Neuronal stem cell (in vitro differentiated cells): Measurements from ENCODE around the gene CLIC5.

Experiments
- DNase-seq: peaks from one replicate; pipeline ENCODE4 v3.0.0-alpha.2; 2013; ENCODE audit warnings: low spot score
- H2AFZ ChIP-seq: one replicate; pipeline ENCODE4 v1.6.1; 2013; ENCODE audit warnings: mild to moderate bottlenecking, low read length, inconsistent platforms
- H2AK5ac ChIP-seq: 2 replicates; pipeline ENCODE4 v1.6.1; 2013; ENCODE audit warnings: low read depth, mild to moderate bottlenecking, inconsistent platforms, low read length, moderate library complexity, mixed read lengths
- H2BK120ac ChIP-seq: 2 replicates; pipeline ENCODE4 v1.6.1; 2013; ENCODE audit warnings: low read depth, mild to moderate bottlenecking, inconsistent platforms, low read length, moderate library complexity, mixed read lengths
- H2BK12ac ChIP-seq: one replicate; pipeline ENCODE4 v1.6.1; 2013; ENCODE audit warnings: low read length, inconsistent platforms
- H2BK15ac ChIP-seq: 2 replicates; pipeline ENCODE4 v1.6.1; 2013; ENCODE audit warnings: mild to moderate bottlenecking, low read length, inconsistent platforms, mixed read lengths
- H2BK5ac ChIP-seq: one replicate; pipeline ENCODE4 v1.6.1; 2013; ENCODE audit warnings: inconsistent platforms, mild to moderate bottlenecking, low read length, moderate library complexity
- H3K14ac ChIP-seq: one replicate; pipeline ENCODE4 v1.6.1; 2013; ENCODE audit warnings: low read length, inconsistent platforms
- H3K18ac ChIP-seq: 2 replicates; pipeline ENCODE4 v1.6.1; 2013; ENCODE audit warnings: low read length, inconsistent platforms
- H3K23ac ChIP-seq: 2 replicates; pipeline ENCODE4 v1.6.1; 2013; ENCODE audit warnings: low read depth, mild to moderate bottlenecking, mixed read lengths, low read length, inconsistent platforms; ENCODE audit not compliant: poor library complexity
- H3K27ac ChIP-seq: replicated peaks from 3 replicates; pipeline ENCODE4 v1.5.1; 2013; ENCODE audit warnings: low read length, inconsistent platforms
- H3K27me3 ChIP-seq, 3 experiments: 2 replicates each; pipeline ENCODE4 v1.6.1; 2013; ENCODE audit warnings: low read length in 3 of 3, mild to moderate bottlenecking in 2 of 3, inconsistent platforms in 1 of 3, low read depth in 1 of 3, mixed read lengths in 1 of 3, moderate library complexity in 1 of 3; ENCODE audit not compliant: control insufficient read depth in 3 of 3, insufficient read depth in 3 of 3
- H3K36me3 ChIP-seq, 2 donors: replicated peaks in 1 of 2; 2 replicates each; pipeline ENCODE4 v1.6.1; 2013; ENCODE audit warnings: low read length in 2 of 2; ENCODE audit not compliant: control insufficient read depth in 2 of 2, insufficient read depth in 2 of 2
- H3K4ac ChIP-seq: 2 replicates; pipeline ENCODE4 v1.6.1; 2013; ENCODE audit warnings: inconsistent platforms, mild to moderate bottlenecking, low read length, moderate library complexity
- H3K4me1 ChIP-seq, 2 donors: 1 replicate in 1 of 2; 2 replicates in 1 of 2; pipeline ENCODE4 v1.6.1; 2013; ENCODE audit warnings: low read length in 2 of 2, low read depth in 1 of 2; ENCODE audit not compliant: control insufficient read depth in 2 of 2, insufficient read depth in 1 of 2
- H3K4me2 ChIP-seq: one replicate; pipeline ENCODE4 v1.6.1; 2013; ENCODE audit warnings: mild to moderate bottlenecking, low read length, inconsistent platforms; ENCODE audit not compliant: insufficient read depth, poor library complexity, severe bottlenecking
- H3K4me3 ChIP-seq, 2 donors: 2 replicates each; pipeline ENCODE4 v1.5.1; 2013; ENCODE audit warnings: low read length in 2 of 2, mild to moderate bottlenecking in 2 of 2, inconsistent platforms in 1 of 2, moderate library complexity in 1 of 2
- H3K79me1 ChIP-seq: one replicate; pipeline ENCODE4 v1.6.1; 2013; ENCODE audit warnings: low read depth, mild to moderate bottlenecking, inconsistent platforms, low read length, moderate library complexity
- H3K9ac ChIP-seq: one replicate; pipeline ENCODE4 v1.6.1; 2013; ENCODE audit warnings: mild to moderate bottlenecking, low read depth, low read length, inconsistent platforms; ENCODE audit not compliant: poor library complexity
- H3K9me3 ChIP-seq, 2 donors: replicated peaks in 1 of 2; 2 replicates each; pipeline versions ENCODE3 to v1.6.1; 2013; ENCODE audit warnings: low read length in 2 of 2, mild to moderate bottlenecking in 2 of 2, inconsistent platforms in 1 of 2, low read depth in 1 of 2, mixed read lengths in 1 of 2, moderate library complexity in 1 of 2; ENCODE audit not compliant: control insufficient read depth in 2 of 2, insufficient read depth in 1 of 2
- H4K8ac ChIP-seq: one replicate; pipeline ENCODE4 v1.6.1; 2013; ENCODE audit warnings: low read depth, mild to moderate bottlenecking, inconsistent platforms, low read length, moderate library complexity
- H4K91ac ChIP-seq: one replicate; pipeline ENCODE4 v1.6.1; 2013; ENCODE audit warnings: low read length, low read depth, mild to moderate bottlenecking, inconsistent platforms; ENCODE audit not compliant: poor library complexity
- WGBS, 2 donors: extraction: QIAGEN DNeasy Blood & Tissue Kit; methylation state at CpG; one replicate each; pipeline ENCODE4 v1.1.7; 2013; ENCODE audit warnings: missing lambda C conversion rate in 2 of 2, mixed read lengths in 1 of 2; ENCODE audit not compliant: insufficient read length in 2 of 2, insufficient replicate concordance in 1 of 2; ENCODE audit errors: extremely low coverage in 2 of 2; 5-methylcytosine and 5-hydroxymethylcytosine counted together

CLIC5 gene

GRCh38 chr6:46054516-46054915 is 38.9 kb upstream of the CLIC5 start:
- Histone ChIP-seq H2AFZ (no peak overlapping the region), H2BK15ac (no peak overlapping the region), H3K4ac (no peak overlapping the region), H3K4me2 (no peak overlapping the region), H2BK5ac (no peak overlapping the region), H3K36me3 (no peaks in the 10 kb centered on the region), H2AK5ac (no peak overlapping the region), H3K18ac (no peak overlapping the region), H2BK12ac (no peak overlapping the region), H3K14ac (no peak overlapping the region), H3K4me3 (no peak overlapping the region), H3K27me3 (no peaks in the 10 kb centered on the region), H4K8ac (no peak overlapping the region), H3K79me1 (no peaks in the 10 kb centered on the region), H3K27ac (no peak overlapping the region), H3K9ac (no peak overlapping the region), H3K9me3 (peaks cover 0 to 3% of the 10 kb centered on the region in 2 donors), H3K4me1 (no peaks in the 10 kb centered on the region), H4K91ac (no peak overlapping the region), H2BK120ac (no peak overlapping the region), H3K23ac (no peak overlapping the region)
- WGBS, 2 donors = no CpG with 5 or more reads among the region's 5 CpGs
- no peak for DNase-seq

- DNase-seq = no peak
- H4K8ac ChIP-seq = no peak overlapping the region
- no peak overlapping the region for H2BK5ac ChIP-seq
- no peak overlapping the region for H3K4me3 ChIP-seq
- H2AK5ac ChIP-seq = no peak overlapping the region
- no peaks in the 10 kb centered on the region for H3K79me1 ChIP-seq
- H3K27me3 ChIP-seq = no peaks in the 10 kb centered on the region
- H3K27ac ChIP-seq = no peak overlapping the region
- no peak overlapping the region for H3K9ac ChIP-seq
- no peak overlapping the region for H4K91ac ChIP-seq
- no peak overlapping the region for H3K23ac ChIP-seq
- H2BK12ac ChIP-seq = no peak overlapping the region
- no peaks in the 10 kb centered on the region for H3K36me3 ChIP-seq
- no peak overlapping the region for H3K4ac ChIP-seq
- H3K14ac ChIP-seq = no peak overlapping the region
- peaks cover 0 to 3% of the 10 kb centered on the region in 2 donors for H3K4me1 ChIP-seq
- no peak overlapping the region for H3K18ac ChIP-seq
- H2BK120ac ChIP-seq = no peak overlapping the region
- no CpG with 5 or more reads among the region's 9 CpGs for WGBS, 2 donors
- H3K9me3 ChIP-seq = peaks cover 0 to 3% of the 10 kb centered on the region in 2 donors
- H3K4me2 ChIP-seq = no peak overlapping the region
- H2AFZ ChIP-seq = no peak overlapping the region
- no peak overlapping the region for H2BK15ac ChIP-seq
These were observed 37.6 kb upstream of the CLIC5 start for GRCh38 chr6:46053039-46053933.

GRCh38 chr6:46052479-46052878 is 36.8 kb upstream of the CLIC5 start:
- Histone ChIP-seq H2BK120ac (no peak overlapping the region), H3K4ac (no peak overlapping the region), H2BK12ac (no peak overlapping the region), H3K27me3 (no peaks in the 10 kb centered on the region), H3K27ac (no peak overlapping the region), H3K9ac (no peak overlapping the region), H2BK15ac (no peak overlapping the region), H3K23ac (no peak overlapping the region), H3K18ac (no peak overlapping the region), H2AK5ac (no peak overlapping the region), H4K8ac (no peak overlapping the region), H2AFZ (no peak overlapping the region), H3K36me3 (no peaks in the 10 kb centered on the region), H3K9me3 (no peaks in the 10 kb centered on the region), H3K4me3 (no peak overlapping the region), H3K4me1 (peaks cover 0 to 3% of the 10 kb centered on the region in 2 donors), H3K14ac (no peak overlapping the region), H3K4me2 (no peak overlapping the region), H3K79me1 (no peaks in the 10 kb centered on the region), H2BK5ac (no peak overlapping the region), H4K91ac (no peak overlapping the region)
- no peak for DNase-seq
- no CpG with 5 or more reads among the region's 1 CpG for WGBS, 2 donors

GRCh38 chr6:46051962-46052361 is 36.3 kb upstream of the CLIC5 start:
- Histone ChIP-seq H2AK5ac (no peak overlapping the region), H3K14ac (no peak overlapping the region), H2BK12ac (no peak overlapping the region), H2BK5ac (no peak overlapping the region), H3K79me1 (no peaks in the 10 kb centered on the region), H3K27me3 (no peaks in the 10 kb centered on the region), H3K9me3 (no peaks in the 10 kb centered on the region), H3K27ac (no peak overlapping the region), H3K4me3 (no peak overlapping the region), H2BK15ac (no peak overlapping the region), H3K4me1 (peaks cover 0 to 3% of the 10 kb centered on the region in 2 donors), H3K36me3 (no peaks in the 10 kb centered on the region), H3K18ac (no peak overlapping the region), H2AFZ (no peak overlapping the region), H3K4me2 (no peak overlapping the region), H3K9ac (no peak overlapping the region), H4K8ac (no peak overlapping the region), H4K91ac (no peak overlapping the region), H2BK120ac (no peak overlapping the region), H3K4ac (no peak overlapping the region), H3K23ac (no peak overlapping the region)
- DNase-seq = no peak
